Measurements from ENCODE around the gene TSC2.
"Not testable (repeated sequence)": the region's sequence is repeated elsewhere in the genome, so short reads cannot be mapped to it uniquely, and the experiment has no call there.

TSC2 gene

GRCh38 chr16:2086106-2086742 lies 38.4 kb downstream of the TSC2 start:
- DNase-seq (ENCODE audit: low read depth in 2 of 2), result no peak

- DNase-seq (ENCODE audit: low read depth in 2 of 2), result no peak
Measured at GRCh38 chr16:2086812-2087747, 39.3 kb downstream of the TSC2 start.

- DNase-seq (ENCODE audit: low read depth in 2 of 2), result no peak
Measured at GRCh38 chr16:2087748-2088631, 40.2 kb downstream of the TSC2 start.

- DNase-seq (ENCODE audit: low read depth in 2 of 2), result no peak
Measured at GRCh38 chr16:2088759-2089358, 41.1 kb downstream of the TSC2 start.

- DNase-seq (ENCODE audit: low read depth in 2 of 2), result no peak
Measured at GRCh38 chr16:2089706-2090480, 42.1 kb downstream of the TSC2 start.

- no peak for DNase-seq (ENCODE audit: low read depth in 2 of 2)
Measured at GRCh38 chr16:2090481-2090776, 42.6 kb downstream of the TSC2 start.

GRCh38 chr16:2090777-2091546 lies 43.2 kb downstream of the TSC2 start:
- DNase-seq (ENCODE audit: low read depth in 2 of 2), result no peak

- no peak for DNase-seq (ENCODE audit: low read depth in 2 of 2)
Measured at GRCh38 chr16:2091547-2092255, 43.9 kb downstream of the TSC2 start.

GRCh38 chr16:2092256-2092620 lies 44.5 kb downstream of the TSC2 start:
- no peak for DNase-seq (ENCODE audit: low read depth in 2 of 2)

GRCh38 chr16:2092866-2093265 lies 45.1 kb downstream of the TSC2 start:
- DNase-seq (ENCODE audit: low read depth in 2 of 2), result no peak

GRCh38 chr16:2093793-2094192 lies 46.0 kb downstream of the TSC2 start:
- no peak for DNase-seq (ENCODE audit: low read depth in 2 of 2)

GRCh38 chr16:2095315-2095853 lies 47.6 kb downstream of the TSC2 start:
- no peak for DNase-seq (ENCODE audit: low read depth in 2 of 2)

GRCh38 chr16:2095918-2096582 lies 48.3 kb downstream of the TSC2 start:
- no peak for DNase-seq (ENCODE audit: low read depth in 2 of 2)

- DNase-seq (ENCODE audit: low read depth in 2 of 2), result no peak
Measured at GRCh38 chr16:2096853-2097595, 49.2 kb downstream of the TSC2 start.

- DNase-seq (ENCODE audit: low read depth in 2 of 2), result not testable (repeated sequence)
Measured at GRCh38 chr16:2097689-2098088, 49.9 kb downstream of the TSC2 start.

GRCh38 chr16:2101581-2101980 lies 53.8 kb downstream of the TSC2 start:
- DNase-seq (ENCODE audit: low read depth in 2 of 2), result not testable (repeated sequence)

- no peak for DNase-seq (ENCODE audit: low read depth in 2 of 2)
Measured at GRCh38 chr16:2102471-2102870, 54.7 kb downstream of the TSC2 start.

GRCh38 chr16:2104464-2104863 lies 56.7 kb downstream of the TSC2 start:
- DNase-seq (ENCODE audit: low read depth in 2 of 2), result not testable (repeated sequence)
